Measurements from ENCODE around the gene GLRX5.
A peak's percentile ranks its signal among the peaks of the same experiment; 100 is the strongest.

GLRX5 gene

GRCh38 chr14:95499354-95499750, 35.5 kb upstream of the GLRX5 start:
- DNase-seq: no peak

- no peak for DNase-seq
Measured at GRCh38 chr14:95500201-95500681, 34.6 kb upstream of the GLRX5 start.

GRCh38 chr14:95500772-95501401, 34.0 kb upstream of the GLRX5 start:
- no peak for DNase-seq

GRCh38 chr14:95502381-95502950, 32.4 kb upstream of the GLRX5 start:
- DNase-seq: no peak

GRCh38 chr14:95503365-95504134, 31.3 kb upstream of the GLRX5 start:
- no peak for DNase-seq

- DNase-seq: no peak
Measured at GRCh38 chr14:95504135-95505029, 30.5 kb upstream of the GLRX5 start.

- DNase-seq: no peak
Measured at GRCh38 chr14:95505030-95505589, 29.7 kb upstream of the GLRX5 start.

GRCh38 chr14:95507174-95507573, 27.7 kb upstream of the GLRX5 start:
- DNase-seq: peak; percentile 37

GRCh38 chr14:95507701-95508103, 27.1 kb upstream of the GLRX5 start:
- peak; percentile 65 for DNase-seq

GRCh38 chr14:95508377-95508776, 26.5 kb upstream of the GLRX5 start:
- peak; percentile 31 for DNase-seq

- DNase-seq: peak; percentile 53
Measured at GRCh38 chr14:95509495-95509894, 25.4 kb upstream of the GLRX5 start.

GRCh38 chr14:95510344-95510743, 24.5 kb upstream of the GLRX5 start:
- DNase-seq: peak; percentile 38

GRCh38 chr14:95510804-95511203, 24.0 kb upstream of the GLRX5 start:
- peak; percentile 37 for DNase-seq

GRCh38 chr14:95511687-95512086, 23.2 kb upstream of the GLRX5 start:
- DNase-seq: peak; percentile 53

- DNase-seq: peak; percentile 22
Measured at GRCh38 chr14:95513291-95513690, 21.6 kb upstream of the GLRX5 start.

GRCh38 chr14:95514131-95515079, 20.4 kb upstream of the GLRX5 start:
- peak; percentile 59 for DNase-seq

- DNase-seq: peak; percentile 73
Measured at GRCh38 chr14:95515080-95515489, 19.8 kb upstream of the GLRX5 start.

- peak; percentile 94 for DNase-seq
Measured at GRCh38 chr14:95515596-95516552, 19.0 kb upstream of the GLRX5 start.

- peak; percentile 86 for DNase-seq
Measured at GRCh38 chr14:95516554-95517181, 18.2 kb upstream of the GLRX5 start, which contains the start of gene SYNE3. SYNE3 (minus strand) TSS chr14:95516650; CDS start chr14:95475821, 40,829 bp downstream.
